Measurements from ENCODE around the gene CYB5R3.
"Not testable (repeated sequence)": the region's sequence is repeated elsewhere in the genome, so short reads cannot be mapped to it uniquely, and the experiment has no call there.

The CYB5R3 gene

GRCh38 chr22:42604403-42604802 lies 44.8 kb downstream of the CYB5R3 start:
- no peak for DNase-seq

- DNase-seq: no peak
Measured at GRCh38 chr22:42603427-42603826, 45.8 kb downstream of the CYB5R3 start.

- no peak for DNase-seq
Measured at GRCh38 chr22:42602470-42602869, 46.7 kb downstream of the CYB5R3 start.

GRCh38 chr22:42601879-42602465 lies 47.2 kb downstream of the CYB5R3 start:
- DNase-seq: no peak

GRCh38 chr22:42596863-42597530 lies 52.2 kb downstream of the CYB5R3 start:
- DNase-seq: no peak

- no peak for DNase-seq
Measured at GRCh38 chr22:42596336-42596735, 52.9 kb downstream of the CYB5R3 start.

GRCh38 chr22:42595434-42595833 lies 53.8 kb downstream of the CYB5R3 start:
- no peak for DNase-seq

- no peak for DNase-seq
Measured at GRCh38 chr22:42591987-42592386, 57.2 kb downstream of the CYB5R3 start.

- DNase-seq: no peak
Measured at GRCh38 chr22:42587588-42588175, 61.5 kb downstream of the CYB5R3 start.

- no peak for DNase-seq
Measured at GRCh38 chr22:42586381-42586780, 62.8 kb downstream of the CYB5R3 start.

GRCh38 chr22:42585096-42585495 lies 64.1 kb downstream of the CYB5R3 start:
- DNase-seq: no peak

- DNase-seq: no peak
Measured at GRCh38 chr22:42584364-42584940, 64.7 kb downstream of the CYB5R3 start.

- DNase-seq: no peak
Measured at GRCh38 chr22:42582987-42583386, 66.2 kb downstream of the CYB5R3 start.

- DNase-seq: peak; percentile 73
Measured at GRCh38 chr22:42581762-42582716, 67.2 kb downstream of the CYB5R3 start.

GRCh38 chr22:42581194-42581761 lies 67.9 kb downstream of the CYB5R3 start:
- DNase-seq: not testable (repeated sequence)

GRCh38 chr22:42580040-42580439 lies 69.2 kb downstream of the CYB5R3 start:
- not testable (repeated sequence) for DNase-seq

- DNase-seq: no peak
Measured at GRCh38 chr22:42577623-42578240, 71.5 kb downstream of the CYB5R3 start.

GRCh38 chr22:42577141-42577540 lies 72.1 kb downstream of the CYB5R3 start:
- not testable (repeated sequence) for DNase-seq

- DNase-seq: not testable (repeated sequence)
Measured at GRCh38 chr22:42575996-42576574, 73.1 kb downstream of the CYB5R3 start.

- not testable (repeated sequence) for DNase-seq
Measured at GRCh38 chr22:42574468-42574867, 74.7 kb downstream of the CYB5R3 start.

GRCh38 chr22:42574046-42574445 lies 75.1 kb downstream of the CYB5R3 start:
- not testable (repeated sequence) for DNase-seq

Measured in right kidney (tissue), 1 donor.